ENCODE data around the gene ERC1.

The ERC1 gene

GRCh38 chr12:1019283-1019682 lies 28.3 kb downstream of the ERC1 start:
- Histone ChIP-seq H3K36me3 (ENCODE audit: insufficient read depth, low read length) (peaks cover 6% of the 10 kb centered on the region; the same call in 1 of the 2 replicates), H3K9ac (ENCODE audit: low read length) (no peak overlapping the region), H3K4me2 (ENCODE audit: low read length) (no peak overlapping the region), H2AFZ (ENCODE audit: low read length) (no peak overlapping the region), H3K4me1 (ENCODE audit: insufficient read depth, low read length, severe bottlenecking) (no peaks in the 10 kb centered on the region), H3K27ac (ENCODE audit: low read depth, low read length, poor library complexity, severe bottlenecking) (no peak overlapping the region), H3K27me3 (ENCODE audit: insufficient read depth, low read length) (no peaks in the 10 kb centered on the region), H3F3A (ENCODE audit: insufficient read depth, low read length) (no peaks in the 10 kb centered on the region), H3K79me2 (ENCODE audit: insufficient read depth, low read length) (0 out of 2 replicates have a peak, but pooled peaks cover 7% of the 10 kb centered on the region), H3K9me2 (ENCODE audit: low read depth, low read length) (no peaks in the 10 kb centered on the region), H3K9me3 (ENCODE audit: low read length) (0 out of 2 replicates have a peak, but pooled peaks cover 3% of the 10 kb centered on the region), H3K4me3 (ENCODE audit: low read depth, low read length, poor library complexity, severe bottlenecking) (no peak overlapping the region), H4K20me1 (ENCODE audit: insufficient read depth, low read length) (no peaks in the 10 kb centered on the region)
- no peak for TF ChIP-seq EZH2 (IDR thresholded peaks at IDR 0.05; ENCODE audit: borderline replicate concordance, low read length)
- TF ChIP-seq CTCF (IDR thresholded peaks at IDR 0.05; ENCODE audit: low read length) = no peak

- H3F3A ChIP-seq (ENCODE audit: insufficient read depth, low read length) = no peaks in the 10 kb centered on the region
- H3K4me1 ChIP-seq (ENCODE audit: insufficient read depth, low read length, severe bottlenecking) = no peaks in the 10 kb centered on the region
- no peaks in the 10 kb centered on the region for H3K9me2 ChIP-seq (ENCODE audit: low read depth, low read length)
- no peak overlapping the region for H2AFZ ChIP-seq (ENCODE audit: low read length)
- H3K9me3 ChIP-seq (ENCODE audit: low read length) = peaks cover 5% of the 10 kb centered on the region
- H4K20me1 ChIP-seq (ENCODE audit: insufficient read depth, low read length) = no peaks in the 10 kb centered on the region
- no peak for TF ChIP-seq CTCF (IDR thresholded peaks at IDR 0.05; ENCODE audit: low read length)
- no peak for TF ChIP-seq EZH2 (IDR thresholded peaks at IDR 0.05; ENCODE audit: borderline replicate concordance, low read length)
- no peak overlapping the region for H3K27ac ChIP-seq (ENCODE audit: low read depth, low read length, poor library complexity, severe bottlenecking)
- H3K27me3 ChIP-seq (ENCODE audit: insufficient read depth, low read length) = no peaks in the 10 kb centered on the region
- 0 out of 2 replicates have a peak, but pooled peaks cover 6% of the 10 kb centered on the region for H3K79me2 ChIP-seq (ENCODE audit: insufficient read depth, low read length)
- no peak overlapping the region for H3K4me2 ChIP-seq (ENCODE audit: low read length)
- H3K36me3 ChIP-seq (ENCODE audit: insufficient read depth, low read length) = peaks cover 6% of the 10 kb centered on the region; the same call in 1 of the 2 replicates
- H3K9ac ChIP-seq (ENCODE audit: low read length) = no peak overlapping the region
- no peak overlapping the region for H3K4me3 ChIP-seq (ENCODE audit: low read depth, low read length, poor library complexity, severe bottlenecking)
Observed at GRCh38 chr12:1020389-1020788, 29.4 kb downstream of the ERC1 start.

GRCh38 chr12:1022032-1022970 lies 31.3 kb downstream of the ERC1 start:
- Histone ChIP-seq H3K9me3 (ENCODE audit: low read length) (peaks cover 5% of the 10 kb centered on the region), H3K27me3 (ENCODE audit: insufficient read depth, low read length) (no peaks in the 10 kb centered on the region), H3K4me1 (ENCODE audit: insufficient read depth, low read length, severe bottlenecking) (no peaks in the 10 kb centered on the region), H3K27ac (ENCODE audit: low read depth, low read length, poor library complexity, severe bottlenecking) (no peak overlapping the region), H3F3A (ENCODE audit: insufficient read depth, low read length) (no peaks in the 10 kb centered on the region), H3K4me3 (ENCODE audit: low read depth, low read length, poor library complexity, severe bottlenecking) (no peak overlapping the region), H2AFZ (ENCODE audit: low read length) (no peak overlapping the region), H3K9me2 (ENCODE audit: low read depth, low read length) (no peaks in the 10 kb centered on the region), H3K79me2 (ENCODE audit: insufficient read depth, low read length) (no peaks in the 10 kb centered on the region), H3K36me3 (ENCODE audit: insufficient read depth, low read length) (peaks cover 6% of the 10 kb centered on the region; the same call in 1 of the 2 replicates), H3K9ac (ENCODE audit: low read length) (no peak overlapping the region), H3K4me2 (ENCODE audit: low read length) (no peak overlapping the region), H4K20me1 (ENCODE audit: insufficient read depth, low read length) (no peaks in the 10 kb centered on the region)
- no peak for TF ChIP-seq EZH2 (IDR thresholded peaks at IDR 0.05; ENCODE audit: borderline replicate concordance, low read length)
- no peak for TF ChIP-seq CTCF (IDR thresholded peaks at IDR 0.05; ENCODE audit: low read length)

Measured in OCI-LY1 (cell line).